ENCODE measurements around the gene KLF3. TPM values are rescaled to one million over a fixed set of nuclear protein-coding genes. Genes with fewer than 3 reads are reported as not detected.
"Not testable (repeated sequence)": the region's sequence is repeated elsewhere in the genome, so short reads cannot be mapped to it uniquely, and the experiment has no call there.

KLF3 gene
- total and polyA plus RNA-seq, 2 experiments from 2014 or later, result 15.0 to 16.5 TPM

GRCh38 chr4:38625508-38625907, 38.5 kb upstream of the KLF3 start (continued):
- no peak for TF ChIP-seq REST (IDR thresholded peaks at IDR 0.05; ENCODE audit: unreplicated experiment)

GRCh38 chr4:38626901-38627444, 37.0 kb upstream of the KLF3 start:
- H3F3A ChIP-seq (replicated peaks; ENCODE audit: low read depth); H3K27me3 ChIP-seq (ENCODE audit: insufficient read depth); H3K4me3 Mint-ChIP-seq; H3K27ac Mint-ChIP-seq; DNase-seq (ENCODE audit: low spot score); H3K36me3 ChIP-seq (ENCODE audit: insufficient read depth); H3K27me3 Mint-ChIP-seq (ENCODE audit: insufficient read depth, low read depth, poor library complexity); ATAC-seq; H2AFZ ChIP-seq; H4K20me1 ChIP-seq (replicated peaks; ENCODE audit: insufficient read depth); H3K27ac ChIP-seq (ENCODE audit: low read depth); H3K4me1 ChIP-seq (ENCODE audit: insufficient read depth); H3K9me2 ChIP-seq (ENCODE audit: insufficient read depth); H3K4me1 Mint-ChIP-seq; H3K4me3 ChIP-seq; H3K79me2 ChIP-seq (replicated peaks; ENCODE audit: insufficient read depth); H3K4me2 ChIP-seq: not testable (repeated sequence)
- Mint-ChIP-seq H3K9me3 (peaks cover 14% of the 10 kb centered on the region), H3K36me3 (ENCODE audit: low read depth) (peaks cover 18% of the 10 kb centered on the region)
- TF ChIP-seq CTCF (conservative IDR thresholded peaks at IDR 0.05; ENCODE audit: low read depth in 2 of 2), result peak in 1 of 2 experiments; percentile 40; a peak in 1 of 4 replicates

- Histone ChIP-seq H3K27me3 (ENCODE audit: insufficient read depth) (no peaks in the 10 kb centered on the region), H3K4me3 (no peak overlapping the region), H3K36me3 (ENCODE audit: insufficient read depth) (no peaks in the 10 kb centered on the region), H3K4me2 (no peak overlapping the region), H3K27ac (ENCODE audit: low read depth) (no peak overlapping the region), H3F3A (replicated peaks; ENCODE audit: low read depth) (no peaks in the 10 kb centered on the region), H3K4me1 (ENCODE audit: insufficient read depth) (no peaks in the 10 kb centered on the region), H3K79me2 (replicated peaks; ENCODE audit: insufficient read depth) (no peaks in the 10 kb centered on the region), H2AFZ (no peak overlapping the region), H4K20me1 (replicated peaks; ENCODE audit: insufficient read depth) (no peaks in the 10 kb centered on the region), H3K9me2 (ENCODE audit: insufficient read depth) (peaks cover 1% of the 10 kb centered on the region; the same call in 1 of the 2 replicates)
- Mint-ChIP-seq H3K36me3 (ENCODE audit: low read depth) (peaks cover 17% of the 10 kb centered on the region), H3K27ac (no peak overlapping the region), H3K4me3 (no peak overlapping the region), H3K9me3 (peaks cover 14% of the 10 kb centered on the region), H3K27me3 (ENCODE audit: insufficient read depth, low read depth, poor library complexity) (no peaks in the 10 kb centered on the region), H3K4me1 (peaks cover 5% of the 10 kb centered on the region; the same call in 2 of the 3 replicates)
- ATAC-seq, result no peak
- DNase-seq (ENCODE audit: low spot score), result no peak
- no peak for TF ChIP-seq CTCF (conservative IDR thresholded peaks at IDR 0.05; ENCODE audit: low read depth in 2 of 2)
- no peak for TF ChIP-seq STAT1 (IDR thresholded peaks at IDR 0.05; ENCODE audit: unreplicated experiment)
- TF ChIP-seq CREB1 (CRISPR knock-in tag; IDR thresholded peaks at IDR 0.05; ENCODE audit: low read depth), result no peak
- no peak for TF ChIP-seq EZH2phosphoT487 (IDR thresholded peaks at IDR 0.05; ENCODE audit: unreplicated experiment)
- TF ChIP-seq ZNF114 (CRISPR knock-in tag; IDR thresholded peaks at IDR 0.05), result no peak
- TF ChIP-seq EZH2 (IDR thresholded peaks at IDR 0.05; ENCODE audit: low read depth, unreplicated experiment), result no peak
- TF ChIP-seq ETS1 (IDR thresholded peaks at IDR 0.05), result no peak
- no peak for TF ChIP-seq NANOG (IDR thresholded peaks at IDR 0.05; ENCODE audit: borderline replicate concordance)
- TF ChIP-seq ZNF331 (CRISPR knock-in tag; IDR thresholded peaks at IDR 0.05; ENCODE audit: low read depth), result no peak
- TF ChIP-seq JUNB (IDR thresholded peaks at IDR 0.05; ENCODE audit: unreplicated experiment), result no peak
- no peak for TF ChIP-seq POLR2AphosphoS5 (IDR thresholded peaks at IDR 0.05; ENCODE audit: low read depth)
Observed at GRCh38 chr4:38630519-38630918, 33.5 kb upstream of the KLF3 start.
